ENCODE results near the gene FAM131A.

FAM131A gene

DNA sequence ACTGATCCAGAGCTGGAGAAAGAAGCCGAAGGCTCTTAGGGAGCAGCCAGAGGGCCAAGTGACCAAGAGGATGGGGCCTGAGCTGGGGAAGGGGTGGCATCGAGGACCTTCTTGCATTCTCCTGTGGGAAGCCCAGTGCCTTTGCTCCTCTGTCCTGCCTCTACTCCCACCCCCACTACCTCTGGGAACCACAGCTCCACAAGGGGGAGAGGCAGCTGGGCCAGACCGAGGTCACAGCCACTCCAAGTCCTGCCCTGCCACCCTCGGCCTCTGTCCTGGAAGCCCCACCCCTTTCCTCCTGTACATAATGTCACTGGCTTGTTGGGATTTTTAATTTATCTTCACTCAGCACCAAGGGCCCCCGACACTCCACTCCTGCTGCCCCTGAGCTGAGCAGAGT is 52.0 kb downstream of the FAM131A start:
- Histone ChIP-seq H3K36me3 (ENCODE audit: insufficient read depth, low read length) (no peaks in the 10 kb centered on the region), H3K9me3 (ENCODE audit: insufficient read depth, low read depth, low read length) (no peaks in the 10 kb centered on the region), H3K4me3 (ENCODE audit: low read length) (no peak overlapping the region), H3K27ac (ENCODE audit: low read depth, low read length) (no peak overlapping the region), H3K27me3 (ENCODE audit: insufficient read depth, low read length) (peaks cover under 1% of the 10 kb centered on the region; the same call in 1 of the 2 replicates), H3K4me1 (ENCODE audit: insufficient read depth, low read length) (no peaks in the 10 kb centered on the region), H3K9ac (ENCODE audit: low read depth, low read length) (no peak overlapping the region)
- WGBS, result 62% methylated on average over 4 of the region's 5 CpGs

DNA sequence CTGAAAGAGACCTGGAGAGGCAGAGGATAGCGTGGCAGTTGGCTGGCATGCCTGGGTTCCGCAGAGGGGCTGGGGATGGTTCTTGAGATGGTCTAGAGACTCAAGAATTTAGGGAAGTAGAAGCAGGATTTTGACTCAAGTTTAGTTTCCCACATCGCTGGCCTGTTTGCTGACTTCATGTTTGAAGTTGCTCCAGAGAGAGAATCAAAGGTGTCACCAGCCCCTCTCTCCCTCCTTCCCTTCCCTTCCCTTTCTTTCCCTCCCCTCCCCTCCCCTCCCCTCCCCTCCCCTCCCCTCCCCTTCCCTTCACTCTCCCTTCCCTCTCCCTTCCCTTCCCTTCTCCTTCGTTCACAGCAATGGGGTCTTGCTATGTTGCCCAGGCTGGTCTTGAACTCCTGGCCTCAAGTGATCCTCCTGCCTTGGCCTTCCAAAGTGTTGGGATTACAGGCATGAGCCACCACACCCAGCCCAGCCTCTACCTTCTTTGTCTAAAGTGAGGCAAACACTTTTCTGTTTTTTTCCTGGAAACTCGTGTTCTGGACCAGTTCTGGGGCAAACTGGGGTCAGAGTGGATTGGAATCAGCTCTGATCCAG is 52.6 kb downstream of the FAM131A start:
- Histone ChIP-seq H3K9me3 (ENCODE audit: insufficient read depth, low read depth, low read length) (no peaks in the 10 kb centered on the region), H3K27me3 (ENCODE audit: insufficient read depth, low read length) (no peaks in the 10 kb centered on the region; the same call in 1 of the 2 replicates), H3K9ac (ENCODE audit: low read depth, low read length) (no peak overlapping the region), H3K27ac (ENCODE audit: low read depth, low read length) (no peak overlapping the region), H3K4me3 (ENCODE audit: low read length) (no peak overlapping the region), H3K4me1 (ENCODE audit: insufficient read depth, low read length) (no peaks in the 10 kb centered on the region), H3K36me3 (ENCODE audit: insufficient read depth, low read length) (no peaks in the 10 kb centered on the region)
- WGBS, result 86% methylated on average over 4 of the region's 5 CpGs

GRCh38 chr3:184391266-184391665 is 53.9 kb downstream of the FAM131A start:
- no peaks in the 10 kb centered on the region for H3K4me1 ChIP-seq (ENCODE audit: insufficient read depth, low read length)
- H3K27me3 ChIP-seq (ENCODE audit: insufficient read depth, low read length), result no peaks in the 10 kb centered on the region; the same call in 1 of the 2 replicates
- 88% methylated on average over 3 of the region's 3 CpGs for WGBS
- H3K9ac ChIP-seq (ENCODE audit: low read depth, low read length), result no peak overlapping the region
- no peak overlapping the region for H3K4me3 ChIP-seq (ENCODE audit: low read length)
- H3K9me3 ChIP-seq (ENCODE audit: insufficient read depth, low read depth, low read length), result no peaks in the 10 kb centered on the region
- H3K36me3 ChIP-seq (ENCODE audit: insufficient read depth, low read length), result no peaks in the 10 kb centered on the region
- no peak overlapping the region for H3K27ac ChIP-seq (ENCODE audit: low read depth, low read length)

- Histone ChIP-seq H3K9ac (ENCODE audit: low read depth, low read length) (no peak overlapping the region), H3K27ac (ENCODE audit: low read depth, low read length) (no peak overlapping the region), H3K4me1 (ENCODE audit: insufficient read depth, low read length) (0 out of 2 replicates have a peak, but pooled peaks cover 4% of the 10 kb centered on the region), H3K27me3 (ENCODE audit: insufficient read depth, low read length) (no peaks in the 10 kb centered on the region; the same call in 1 of the 2 replicates), H3K36me3 (ENCODE audit: insufficient read depth, low read length) (no peaks in the 10 kb centered on the region), H3K4me3 (ENCODE audit: low read length) (no peak overlapping the region), H3K9me3 (ENCODE audit: insufficient read depth, low read depth, low read length) (no peaks in the 10 kb centered on the region)
- WGBS, result 94% methylated on average over 4 of the region's 5 CpGs
Measured at GRCh38 chr3:184395320-184395660, 57.9 kb downstream of the FAM131A start.

Data from HUES64 (cell line).